Measurements from ENCODE around the gene PLP1.

DNA sequence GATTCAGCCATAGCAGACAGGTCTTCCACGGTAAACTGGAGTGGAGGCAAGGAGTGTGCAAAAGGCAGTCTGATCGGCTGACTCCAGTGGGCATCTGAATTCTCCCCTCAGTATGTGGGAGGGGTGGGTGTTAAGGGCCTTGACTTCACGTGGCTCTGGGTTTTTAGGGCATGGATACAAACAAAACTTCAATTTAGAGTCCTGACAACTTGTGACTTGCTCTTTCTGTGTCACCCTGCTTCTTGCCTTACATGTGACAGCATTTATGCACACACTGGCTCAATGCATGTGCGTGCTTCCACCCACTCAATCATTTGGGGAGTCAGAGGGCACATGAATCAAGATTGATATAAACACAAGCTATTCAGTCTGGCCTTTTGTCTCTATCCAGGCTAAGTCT is 17.5 kb downstream of the PLP1 start:
- TF ChIP-seq, protein P1, sequence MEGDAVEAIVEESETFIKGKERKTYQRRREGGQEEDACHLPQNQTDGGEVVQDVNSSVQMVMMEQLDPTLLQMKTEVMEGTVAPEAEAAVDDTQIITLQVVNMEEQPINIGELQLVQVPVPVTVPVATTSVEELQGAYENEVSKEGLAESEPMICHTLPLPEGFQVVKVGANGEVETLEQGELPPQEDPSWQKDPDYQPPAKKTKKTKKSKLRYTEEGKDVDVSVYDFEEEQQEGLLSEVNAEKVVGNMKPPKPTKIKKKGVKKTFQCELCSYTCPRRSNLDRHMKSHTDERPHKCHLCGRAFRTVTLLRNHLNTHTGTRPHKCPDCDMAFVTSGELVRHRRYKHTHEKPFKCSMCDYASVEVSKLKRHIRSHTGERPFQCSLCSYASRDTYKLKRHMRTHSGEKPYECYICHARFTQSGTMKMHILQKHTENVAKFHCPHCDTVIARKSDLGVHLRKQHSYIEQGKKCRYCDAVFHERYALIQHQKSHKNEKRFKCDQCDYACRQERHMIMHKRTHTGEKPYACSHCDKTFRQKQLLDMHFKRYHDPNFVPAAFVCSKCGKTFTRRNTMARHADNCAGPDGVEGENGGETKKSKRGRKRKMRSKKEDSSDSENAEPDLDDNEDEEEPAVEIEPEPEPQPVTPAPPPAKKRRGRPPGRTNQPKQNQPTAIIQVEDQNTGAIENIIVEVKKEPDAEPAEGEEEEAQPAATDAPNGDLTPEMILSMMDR (IDR thresholded peaks at IDR 0.05; ENCODE audit: extremely low read depth in 1 of 2, insufficient read depth in 1 of 2, low read depth in 1 of 2, low read length in 2 of 2): no peak
- TF ChIP-seq GATA2 (IDR thresholded peaks at IDR 0.05; ENCODE audit: insufficient read depth, insufficient read length, low read depth, low read length): no peak
- TF ChIP-seq POLR2A (IDR thresholded peaks at IDR 0.05; ENCODE audit: low read depth, low read length): no peak
- no peak for TF ChIP-seq POLR2AphosphoS5 (IDR thresholded peaks at IDR 0.05; ENCODE audit: insufficient read depth, low read depth, low read length)
- TF ChIP-seq, protein P2, sequence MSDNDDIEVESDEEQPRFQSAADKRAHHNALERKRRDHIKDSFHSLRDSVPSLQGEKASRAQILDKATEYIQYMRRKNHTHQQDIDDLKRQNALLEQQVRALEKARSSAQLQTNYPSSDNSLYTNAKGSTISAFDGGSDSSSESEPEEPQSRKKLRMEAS (IDR thresholded peaks at IDR 0.05; ENCODE audit: insufficient read depth, insufficient read length): no peak
- no peak for TF ChIP-seq JUN (IDR thresholded peaks at IDR 0.05; ENCODE audit: borderline replicate concordance, insufficient read depth, insufficient read length, low read depth)

Measured in endothelial cell of umbilical vein (primary cell).